ENCODE results near the gene FRMD1. TPM values are rescaled to one million over a fixed set of nuclear protein-coding genes. Genes with fewer than 3 reads are reported as not detected.

The FRMD1 gene
- polyA plus RNA-seq, 4 donors, result 0.46 to 25.8 (median 14.3) TPM

- DNase-seq (ENCODE audit: low read depth in 4 of 4, low spot score in 3 of 4), result no peak
Measured at GRCh38 chr6:168113226-168113625, 34.2 kb upstream of the FRMD1 start.

DNA sequence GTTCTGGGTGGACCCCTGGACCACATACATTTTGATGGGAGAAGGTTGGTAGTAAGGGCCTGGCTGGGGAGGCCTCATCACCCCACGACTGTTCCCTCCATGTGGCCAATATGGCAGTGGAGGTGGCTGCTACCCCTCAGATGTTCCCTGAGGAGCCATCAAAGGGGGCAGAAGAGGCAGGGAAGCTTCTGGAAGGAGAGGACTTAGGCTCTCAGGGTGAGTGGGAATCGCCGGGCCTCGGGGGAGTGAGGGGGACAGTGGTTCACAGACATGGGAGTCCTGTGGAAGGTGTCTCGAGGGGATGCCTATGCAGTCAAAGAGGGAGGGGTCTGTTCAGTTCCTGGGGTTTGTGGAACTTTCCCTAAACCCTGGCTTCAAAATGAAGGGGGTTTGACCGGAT is 32.9 kb upstream of the FRMD1 start:
- DNase-seq (ENCODE audit: low read depth in 4 of 4, low spot score in 3 of 4), result no peak

- no peak for DNase-seq (ENCODE audit: low read depth in 4 of 4, low spot score in 3 of 4)
Measured at GRCh38 chr6:168110437-168110836, 31.4 kb upstream of the FRMD1 start.

- DNase-seq (ENCODE audit: low read depth in 4 of 4, low spot score in 3 of 4), result no peak
Measured at GRCh38 chr6:168109171-168109570, 30.2 kb upstream of the FRMD1 start.

GRCh38 chr6:168107191-168107983 is 28.4 kb upstream of the FRMD1 start:
- no peak for DNase-seq (ENCODE audit: low read depth in 4 of 4, low spot score in 3 of 4)

GRCh38 chr6:168106633-168107005 is 27.6 kb upstream of the FRMD1 start:
- no peak for DNase-seq (ENCODE audit: low read depth in 4 of 4, low spot score in 3 of 4)

DNA sequence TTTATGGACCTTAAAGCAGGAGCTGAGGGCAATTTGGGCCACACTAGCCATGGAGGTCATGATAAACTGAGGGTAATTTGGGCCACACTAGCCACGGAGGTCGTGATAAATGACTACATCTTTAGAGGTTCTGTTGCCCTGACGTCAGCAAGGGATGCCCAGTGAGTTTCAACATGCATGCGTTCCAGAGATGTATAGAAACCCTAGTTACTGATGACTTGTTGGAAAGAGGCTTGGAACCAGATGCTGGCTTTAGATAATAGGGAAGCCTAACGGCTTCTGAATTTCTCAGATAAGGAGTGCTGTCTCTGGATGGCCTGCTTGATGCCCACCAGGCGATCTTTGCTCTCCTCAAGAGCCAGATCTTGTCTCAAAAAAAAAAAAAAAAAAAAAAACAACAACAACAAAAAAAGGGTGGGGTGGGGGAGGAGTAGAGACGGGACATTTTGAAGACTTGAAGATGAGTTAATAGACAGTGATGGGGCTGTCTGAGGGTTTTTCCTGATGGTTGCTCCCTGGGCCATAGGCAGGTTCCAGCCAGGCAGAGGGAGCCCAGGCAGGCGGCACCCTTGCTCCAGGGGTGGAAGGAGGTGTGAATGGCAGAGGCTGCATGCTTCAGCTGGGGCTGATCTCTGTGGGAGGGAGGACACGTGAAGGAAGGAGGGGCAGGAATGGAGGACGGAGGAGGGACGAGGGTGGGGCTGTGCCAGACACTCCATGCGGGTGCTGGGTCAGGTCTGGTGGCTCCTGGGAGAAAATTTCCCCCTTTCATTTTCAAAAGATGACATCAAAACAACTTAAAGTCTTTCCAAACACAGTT is 27.0 kb upstream of the FRMD1 start:
- DNase-seq (ENCODE audit: low read depth in 4 of 4, low spot score in 3 of 4), result no peak

DNA sequence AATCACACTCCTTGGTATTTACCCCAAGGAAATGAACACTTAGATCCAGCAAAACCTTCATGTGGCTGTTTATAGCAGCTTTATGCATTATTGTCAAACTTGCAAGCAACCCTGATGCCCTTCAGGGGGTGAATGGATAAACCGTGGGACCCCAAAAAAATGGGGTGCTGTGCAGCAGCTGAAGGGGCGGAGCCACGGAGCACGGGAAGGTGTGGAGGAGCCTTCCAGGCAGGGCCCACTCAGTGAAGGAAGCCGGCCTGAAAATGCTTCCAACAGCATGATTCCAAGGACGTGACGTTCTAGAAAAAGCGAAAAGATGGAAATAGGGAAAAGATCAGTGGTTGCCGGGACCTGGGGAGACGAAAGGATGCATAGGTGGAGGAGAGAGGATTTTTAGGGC is 25.6 kb upstream of the FRMD1 start:
- no peak for DNase-seq (ENCODE audit: low read depth in 4 of 4, low spot score in 3 of 4)

- no peak for DNase-seq (ENCODE audit: low read depth in 4 of 4, low spot score in 3 of 4)
Measured at GRCh38 chr6:168103050-168103830, 24.2 kb upstream of the FRMD1 start.

DNA sequence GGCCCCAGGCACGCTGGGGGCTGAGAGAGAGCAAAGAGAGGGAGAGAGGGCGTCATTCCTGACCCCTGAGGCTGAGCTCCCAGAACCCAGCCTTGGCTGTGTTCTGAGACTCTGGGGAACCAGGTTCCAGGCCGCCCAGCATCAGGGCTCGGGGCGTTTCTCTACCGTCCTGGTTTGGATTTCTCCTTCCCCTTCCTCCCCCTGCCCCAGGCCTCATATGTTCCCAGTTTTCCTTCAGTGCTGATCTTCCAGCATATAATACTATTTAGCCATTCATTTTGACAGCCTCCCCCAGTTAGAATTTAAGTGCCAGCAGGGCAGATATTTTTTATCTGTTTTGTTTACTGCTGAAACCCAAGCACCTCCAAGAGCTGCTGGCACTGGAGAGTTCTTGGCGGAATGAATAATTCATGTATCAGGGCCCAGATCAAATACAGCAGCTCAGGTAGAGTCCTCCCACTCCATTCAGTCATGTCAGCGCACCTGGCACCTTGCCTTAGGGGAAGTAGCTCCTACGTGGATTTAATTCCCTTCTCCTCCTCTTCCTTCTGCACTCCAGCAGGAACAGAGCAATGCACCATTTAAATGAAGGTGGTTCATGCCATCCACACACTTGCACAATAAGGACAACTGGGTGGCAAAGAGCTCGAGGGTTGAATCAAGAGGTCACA is 23.4 kb upstream of the FRMD1 start:
- DNase-seq (ENCODE audit: low read depth in 4 of 4, low spot score in 3 of 4), result no peak

DNA sequence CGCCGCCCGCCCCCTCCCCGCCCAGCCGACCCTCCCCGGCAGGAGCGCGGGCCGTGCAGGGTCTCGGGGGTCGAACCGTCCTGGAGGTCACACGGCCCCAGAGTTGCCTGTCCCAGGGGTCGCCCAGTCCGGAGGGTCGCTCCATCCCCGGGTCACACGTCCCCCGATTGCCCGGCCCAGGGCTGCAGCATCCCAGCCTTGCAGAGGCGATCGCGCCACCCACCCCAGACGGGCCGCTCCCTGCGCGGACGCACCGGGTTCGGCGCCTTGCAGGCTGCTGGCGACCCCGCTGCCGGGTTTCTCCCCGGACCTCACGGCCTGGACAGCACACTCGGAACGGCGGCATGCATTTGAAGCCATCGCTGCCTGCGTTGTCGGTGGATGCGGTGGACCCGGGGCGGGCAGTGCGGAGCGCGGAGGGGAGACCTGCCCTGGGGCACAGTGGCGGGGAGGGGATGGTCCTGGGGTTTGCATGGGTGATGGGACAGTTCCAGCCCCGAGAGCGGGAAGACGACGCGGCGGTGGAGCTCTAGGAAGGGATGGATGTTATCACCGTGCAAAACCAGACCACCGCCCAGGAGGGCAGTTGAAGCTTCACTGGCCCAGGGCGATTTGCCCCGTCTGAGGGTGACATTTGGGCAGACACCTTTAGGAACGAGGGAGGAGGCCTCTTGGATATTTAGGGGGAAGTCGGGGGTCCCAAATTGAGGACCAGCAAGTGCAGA is 22.7 kb upstream of the FRMD1 start:
- no peak for DNase-seq (ENCODE audit: low read depth in 4 of 4, low spot score in 3 of 4)

DNA sequence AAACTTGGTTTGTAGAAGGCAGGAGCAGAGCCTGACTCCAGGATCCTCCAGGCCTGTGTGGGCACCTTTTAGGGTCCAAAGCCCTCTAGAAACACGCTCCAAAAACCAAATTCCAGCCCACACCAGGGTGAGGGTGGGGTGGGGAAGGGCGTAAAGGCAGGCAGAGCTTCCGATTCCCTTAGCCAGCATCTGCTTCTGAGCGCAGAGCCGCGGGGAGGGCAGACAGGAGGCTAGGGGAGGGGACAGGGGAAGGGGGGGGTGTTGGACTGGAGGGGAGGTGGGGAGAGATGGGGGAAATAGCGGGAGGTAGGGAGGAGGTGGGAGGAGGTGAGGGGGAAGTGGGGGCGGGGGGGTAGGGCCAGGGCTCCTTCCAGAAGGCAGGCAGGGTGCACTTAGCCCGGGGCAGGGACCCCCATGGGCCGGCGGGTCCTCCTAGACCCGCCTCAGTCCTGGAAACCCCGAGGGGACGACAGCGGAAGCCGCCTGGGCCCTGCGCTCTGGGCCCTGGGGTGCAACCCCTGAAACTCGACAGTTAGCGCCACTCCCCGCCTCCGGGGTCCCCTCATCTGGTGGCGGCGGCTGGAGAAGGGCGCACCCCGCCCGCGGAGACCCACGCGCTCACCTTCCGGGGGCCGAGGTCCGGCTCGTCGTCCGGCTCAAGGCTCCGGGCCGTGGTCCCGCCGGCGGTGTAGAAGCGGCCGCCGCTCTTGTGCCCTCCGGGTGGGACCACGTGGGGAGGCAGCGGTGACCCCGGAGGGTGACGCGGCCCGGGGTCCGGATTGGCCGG is 22.0 kb upstream of the FRMD1 start:
- DNase-seq (ENCODE audit: low read depth in 4 of 4, low spot score in 3 of 4), result no peak

GRCh38 chr6:168100011-168100802 is 21.2 kb upstream of the FRMD1 start:
- no peak for DNase-seq (ENCODE audit: low read depth in 4 of 4, low spot score in 3 of 4)

GRCh38 chr6:168099201-168100010 is 20.4 kb upstream of the FRMD1 start:
- no peak for DNase-seq (ENCODE audit: low read depth in 4 of 4, low spot score in 3 of 4)

DNA sequence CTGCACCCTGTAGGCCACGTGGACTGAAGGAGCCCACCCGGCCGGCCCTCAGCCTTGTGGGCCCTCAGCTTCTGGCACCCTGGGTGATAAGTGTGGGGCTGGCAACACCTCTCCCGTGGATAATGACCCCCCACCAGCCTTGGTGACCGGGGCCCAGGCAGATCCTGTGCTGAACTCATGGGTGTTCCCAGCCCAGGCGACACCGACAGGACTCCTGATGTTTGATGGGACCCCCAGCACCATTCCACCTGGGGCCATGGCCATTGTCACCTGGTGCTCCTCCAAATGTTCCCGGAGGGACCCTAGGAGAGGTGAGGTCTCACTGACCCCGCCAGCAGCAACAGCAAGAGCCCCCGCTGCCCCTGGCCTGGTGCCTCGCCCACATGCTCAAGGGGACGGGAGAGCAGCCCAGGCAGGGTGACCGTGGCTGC is 19.4 kb upstream of the FRMD1 start:
- DNase-seq (ENCODE audit: low read depth in 4 of 4, low spot score in 3 of 4), result no peak

DNA sequence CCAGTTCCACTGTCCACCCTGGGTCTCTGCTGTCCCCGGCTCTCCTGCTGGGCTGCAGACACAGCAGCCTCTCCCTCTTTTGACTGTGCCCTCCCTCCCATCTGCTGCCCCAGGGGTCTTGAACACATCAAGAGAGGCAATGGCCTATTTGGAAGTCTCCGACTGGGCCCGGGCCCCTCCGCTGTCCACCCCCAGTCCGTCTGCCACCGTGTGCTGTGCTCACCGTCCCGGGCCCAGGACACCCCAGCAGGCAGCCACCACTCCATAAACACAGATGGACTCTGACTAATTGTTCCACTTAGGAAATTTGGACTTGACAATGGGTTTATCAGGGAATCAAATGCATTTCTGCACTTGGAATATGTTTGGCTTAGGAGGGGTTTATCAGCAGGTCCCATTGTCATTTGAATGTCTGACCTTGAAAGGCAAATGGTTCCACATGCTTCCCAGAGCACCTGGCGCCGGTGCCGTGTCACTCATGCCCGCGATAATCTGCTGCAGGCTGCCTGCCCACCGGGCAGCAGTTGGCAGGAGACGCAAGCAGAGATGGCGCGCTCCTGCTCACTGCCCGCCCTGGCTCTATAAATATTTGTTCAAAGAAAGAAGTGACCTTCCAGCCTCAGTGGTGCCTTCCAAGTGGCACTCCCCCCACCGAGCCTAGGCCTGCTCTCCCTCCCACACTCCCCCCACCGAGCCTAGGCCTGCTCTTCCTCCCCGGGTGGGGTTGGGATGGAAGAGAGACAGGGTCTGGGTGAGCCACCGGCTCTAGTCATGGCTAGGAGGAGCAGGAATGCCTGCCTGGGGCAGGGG is 18.8 kb upstream of the FRMD1 start:
- no peak for DNase-seq (ENCODE audit: low read depth in 4 of 4, low spot score in 3 of 4)

DNA sequence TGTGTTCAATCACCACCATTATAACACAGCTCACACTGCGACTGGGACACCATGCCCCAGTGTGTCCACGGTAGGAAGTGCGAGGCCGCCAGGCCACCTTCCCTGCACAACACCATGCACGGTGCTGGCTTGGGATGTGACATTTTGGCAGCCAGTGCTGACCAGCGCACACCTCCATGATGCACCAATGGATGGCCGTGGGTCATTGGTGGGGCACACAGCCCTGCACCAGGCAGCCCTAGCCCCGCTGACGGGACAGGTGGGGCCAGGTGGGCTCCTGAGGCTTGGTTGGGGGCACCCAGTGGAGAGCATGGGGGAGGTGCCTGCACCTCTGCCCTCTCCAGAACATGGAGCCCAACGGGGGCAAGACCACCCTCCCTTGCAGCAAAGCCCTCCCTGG is 18.2 kb upstream of the FRMD1 start:
- no peak for DNase-seq (ENCODE audit: low read depth in 4 of 4, low spot score in 3 of 4)
